Activated CD4-positive, alpha-beta T cell treated with anti-CD3 and anti-CD28 coated beads for 48 hours (primary cell): ENCODE measurements around the gene POLG.

Experiments
- DNase-seq: peaks from one replicate; pipeline ENCODE4 v3.0.0-alpha.2; 2020

Gene POLG

DNA sequence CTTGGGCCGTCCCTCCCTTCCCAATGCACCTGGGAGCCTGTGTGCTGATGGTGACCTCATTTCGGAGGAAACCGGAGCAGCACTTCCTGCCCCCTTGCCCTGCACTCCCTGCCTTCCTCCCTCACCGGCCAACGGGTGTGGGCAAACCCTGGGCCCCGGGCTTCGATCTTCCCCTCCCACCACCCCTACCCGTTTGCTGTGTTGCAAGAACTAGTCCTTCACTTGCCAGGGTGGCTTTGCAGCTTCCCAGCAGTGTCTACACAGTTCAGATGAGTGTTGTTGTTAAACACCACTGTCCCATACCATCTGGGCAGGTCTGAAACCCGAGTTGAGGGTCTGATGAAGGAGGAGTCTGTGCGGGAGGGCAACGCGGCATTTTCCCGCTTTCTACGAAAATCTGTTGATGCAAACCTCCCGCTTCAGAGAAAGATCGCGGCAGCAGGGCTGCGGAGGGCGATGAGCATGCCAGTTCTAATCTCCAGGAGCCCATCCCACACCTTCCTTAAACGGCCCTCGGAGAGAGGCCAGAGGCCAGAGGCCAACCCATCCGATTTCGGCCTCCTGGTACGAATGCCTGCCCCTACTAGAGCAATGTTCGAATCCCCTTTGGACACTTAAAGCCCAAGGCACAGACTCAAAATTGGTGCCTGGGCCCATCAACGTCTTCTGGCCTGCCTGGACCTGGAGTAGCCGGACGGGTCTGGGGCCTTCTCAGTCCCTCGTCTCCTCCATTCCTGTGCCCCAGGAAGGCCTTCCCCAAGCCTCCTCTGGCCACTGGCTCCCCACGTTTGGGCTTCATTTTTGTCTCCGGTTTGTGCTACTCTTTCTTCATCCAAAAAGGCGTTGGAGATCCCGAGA, 35.7 kb upstream of the POLG start:
- no peak for DNase-seq

DNA sequence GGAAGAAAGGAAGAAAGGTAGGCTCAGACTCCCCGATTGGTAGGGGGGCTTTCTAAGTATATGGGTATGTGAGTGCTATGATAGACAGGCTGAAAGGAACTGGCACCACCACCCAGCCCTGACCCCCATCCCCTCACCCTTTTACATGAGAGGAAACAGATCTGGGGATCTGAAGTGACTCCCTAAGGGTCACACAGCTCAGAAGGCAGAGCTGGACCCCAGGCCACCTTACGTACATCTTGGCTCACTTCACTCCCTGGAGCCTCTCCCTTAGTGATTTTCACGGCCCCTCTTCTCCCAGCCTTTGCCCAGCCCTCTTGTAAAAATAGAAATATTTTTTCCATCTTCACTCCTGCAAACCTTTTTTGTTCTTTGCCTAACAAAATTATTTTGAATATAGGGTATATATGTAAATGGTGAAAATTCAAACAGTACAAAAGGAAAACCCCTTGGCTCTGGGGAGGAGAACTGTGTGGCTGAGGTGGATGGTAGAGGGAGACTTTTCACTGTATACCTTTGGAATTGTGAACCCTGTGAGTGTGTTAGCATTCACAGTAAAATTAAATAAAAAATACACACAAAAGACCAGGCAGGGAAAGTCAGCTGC, 34.8 kb upstream of the POLG start:
- DNase-seq, result no peak

DNA sequence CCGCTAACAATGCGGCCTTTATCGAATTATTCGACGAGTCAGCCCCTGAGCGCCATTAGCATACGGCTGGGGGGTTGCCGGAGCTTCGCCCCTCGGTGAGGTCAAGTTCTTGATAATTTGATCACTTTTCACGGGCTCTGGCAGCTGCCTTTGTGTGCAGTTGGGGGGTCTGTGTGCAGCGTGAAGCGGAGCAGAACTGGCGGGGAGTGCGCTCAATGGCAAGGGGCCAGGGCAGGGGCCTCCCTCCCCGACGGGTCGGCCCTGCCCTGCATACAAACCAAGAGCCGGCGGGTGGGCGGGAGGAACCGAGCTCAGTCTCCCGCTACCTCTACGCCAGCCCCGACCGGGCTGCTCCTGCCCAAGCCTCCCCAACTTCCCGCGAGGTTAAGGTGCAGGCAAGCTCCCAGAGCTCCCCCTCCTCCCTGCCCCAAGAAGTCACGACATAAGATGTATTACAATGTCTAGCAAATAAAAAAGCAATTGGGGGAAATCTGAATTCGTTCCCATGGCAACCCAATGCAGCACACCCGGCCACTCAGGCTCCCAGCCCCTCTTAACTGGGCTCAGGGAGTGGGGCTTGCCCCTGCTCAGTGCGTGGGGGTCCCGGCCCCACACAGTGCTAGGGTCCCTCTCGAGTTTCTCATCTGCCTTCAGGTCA, 34.1 kb upstream of the POLG start:
- DNase-seq, result no peak

DNA sequence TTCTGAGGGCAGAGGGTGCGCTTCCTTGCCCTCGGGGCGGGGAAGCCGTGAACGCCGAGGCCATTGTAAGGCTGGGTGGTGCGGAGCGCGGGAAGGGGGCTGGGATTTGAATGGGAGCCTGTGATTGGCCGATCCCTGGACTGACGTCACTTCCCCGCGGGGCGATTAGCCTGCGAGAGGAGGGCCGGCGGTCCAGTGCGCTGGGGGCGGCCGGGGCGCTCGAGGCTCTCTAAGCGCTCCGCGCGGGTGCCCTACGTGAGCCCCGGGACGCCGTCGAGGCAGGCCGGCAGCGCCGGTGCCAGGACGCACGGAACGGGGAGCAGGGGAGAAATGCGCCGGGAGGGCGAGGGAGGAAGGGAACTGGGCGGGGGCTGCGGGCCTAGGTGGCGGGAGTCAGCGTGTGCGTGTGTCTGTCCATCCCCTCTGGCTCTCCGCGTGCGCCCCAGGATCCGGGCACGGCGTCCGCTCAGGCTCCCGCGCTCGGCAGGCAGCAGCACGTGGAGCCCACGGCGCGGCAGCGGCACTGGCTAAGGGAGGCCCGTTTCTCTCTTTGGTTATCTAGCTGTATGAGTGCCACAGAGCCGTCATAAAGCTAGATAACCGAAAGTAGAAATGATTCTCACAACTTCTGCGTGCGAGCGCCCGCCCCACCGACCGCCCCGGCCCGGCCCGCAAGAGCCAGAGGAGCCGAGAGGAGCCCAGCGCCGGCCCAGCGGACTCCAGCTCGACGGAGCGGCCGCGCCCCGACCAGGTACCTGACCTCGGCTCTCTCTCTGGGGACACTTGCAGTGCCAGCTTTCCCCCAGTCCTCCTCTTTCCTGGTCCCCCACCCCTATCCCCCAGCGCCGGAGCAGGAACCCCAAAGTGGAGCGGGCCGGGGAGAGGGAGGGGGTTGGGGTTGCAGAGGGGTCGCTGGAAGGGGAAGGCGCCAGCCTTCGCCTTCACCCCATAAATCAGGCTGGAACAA, 33.1 kb upstream of the POLG start:
- DNase-seq, result peak; percentile 39

DNA sequence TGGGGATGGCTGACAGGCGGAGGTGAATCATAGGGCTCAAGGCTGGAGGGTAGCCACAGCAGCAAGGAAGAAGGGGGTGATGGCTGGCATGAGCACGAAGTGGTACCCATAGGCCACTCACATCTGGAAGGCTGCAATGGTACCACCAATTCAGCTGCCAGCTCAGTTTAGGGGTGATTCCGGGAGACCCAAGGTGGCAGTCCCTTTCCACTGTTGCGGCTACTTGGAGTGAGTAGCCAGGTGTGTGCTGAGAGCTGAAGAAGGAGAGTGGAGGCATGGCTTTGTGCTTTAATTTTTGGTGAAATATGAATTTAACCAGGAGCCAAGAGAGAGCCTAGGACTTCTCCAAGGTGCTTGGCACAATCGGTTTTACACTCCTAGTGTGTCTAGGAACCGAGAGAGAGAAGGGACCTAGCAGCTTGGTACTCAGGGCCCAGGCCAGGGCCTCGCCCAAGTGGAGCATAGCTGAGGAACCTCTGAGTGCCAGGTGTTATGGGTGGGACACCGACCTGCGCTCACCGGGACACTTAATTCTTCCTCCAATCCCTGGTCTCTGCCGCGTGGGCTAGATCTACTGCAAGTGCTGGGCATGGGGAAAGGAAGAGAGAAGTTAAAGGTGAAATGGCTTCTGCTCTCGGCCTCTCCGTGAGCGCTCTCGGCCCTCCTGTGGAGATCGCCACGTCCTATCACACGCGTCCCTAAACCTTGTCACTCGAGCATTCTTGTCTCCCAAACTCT, 32.2 kb upstream of the POLG start:
- DNase-seq, result no peak

DNA sequence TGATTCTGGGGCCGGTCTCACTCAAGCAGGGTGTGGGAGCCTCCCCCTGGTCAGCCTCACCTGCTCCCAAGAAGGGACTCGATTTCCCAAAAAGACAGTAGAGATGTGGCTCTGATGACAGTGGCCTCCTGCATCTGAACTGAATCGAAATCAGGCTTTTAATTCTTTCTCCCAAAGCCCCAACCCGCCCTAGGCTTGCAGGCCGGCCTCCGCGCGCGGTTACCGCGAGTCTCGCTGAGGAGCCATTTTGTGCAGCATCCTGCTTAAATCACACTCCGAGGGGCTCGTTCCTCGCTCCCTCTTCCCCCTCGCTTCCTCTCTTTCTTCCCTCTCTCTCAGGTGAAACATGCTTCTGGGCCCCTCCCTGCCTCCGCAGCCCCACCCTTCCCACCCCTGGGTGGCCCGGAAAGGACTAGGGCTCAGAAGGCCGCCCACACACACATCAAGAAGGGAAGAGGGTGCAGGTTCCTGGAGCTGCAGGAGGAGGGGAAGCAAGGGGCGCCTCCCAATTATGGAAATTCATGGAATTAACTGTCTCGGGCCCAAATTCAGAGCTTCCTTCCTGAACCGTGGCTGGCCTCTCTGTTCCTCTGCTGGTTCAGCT, 30.9 kb upstream of the POLG start:
- DNase-seq, result no peak

DNA sequence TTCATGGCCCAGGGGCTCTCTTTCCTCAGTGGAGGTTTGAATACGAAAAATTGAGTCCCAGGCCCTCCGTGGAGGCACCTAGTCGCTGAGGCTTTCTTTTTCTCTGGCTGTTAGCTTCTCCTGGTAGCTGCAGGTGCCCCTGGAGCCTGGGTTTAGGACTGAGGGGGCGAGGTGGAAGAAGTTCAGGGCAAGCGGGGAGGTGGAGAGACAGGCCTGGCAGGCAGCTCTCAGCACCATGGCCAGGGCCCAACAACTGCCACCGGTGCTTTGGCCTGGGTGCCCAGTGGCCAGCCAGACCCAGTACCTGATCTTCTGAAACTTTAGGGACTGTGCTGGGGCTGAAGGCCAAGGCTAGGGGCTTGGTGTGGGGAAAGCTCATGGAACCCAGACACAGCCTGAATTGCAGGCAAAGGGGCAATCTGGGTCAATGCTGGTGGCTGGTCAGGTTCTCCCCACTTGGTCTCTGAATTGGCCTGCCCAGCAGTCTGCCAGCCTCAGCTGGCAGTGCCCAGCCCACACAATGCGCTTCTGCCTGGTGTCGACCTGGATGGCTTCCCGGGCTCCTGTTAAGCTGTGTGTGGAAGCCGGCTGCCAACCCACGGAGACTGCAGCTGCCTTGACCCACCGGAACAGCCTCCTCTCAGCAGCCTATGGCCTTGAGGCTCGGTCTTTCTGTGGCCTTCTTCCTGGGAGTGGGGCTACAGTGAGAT, 30.3 kb upstream of the POLG start:
- DNase-seq, result no peak

DNA sequence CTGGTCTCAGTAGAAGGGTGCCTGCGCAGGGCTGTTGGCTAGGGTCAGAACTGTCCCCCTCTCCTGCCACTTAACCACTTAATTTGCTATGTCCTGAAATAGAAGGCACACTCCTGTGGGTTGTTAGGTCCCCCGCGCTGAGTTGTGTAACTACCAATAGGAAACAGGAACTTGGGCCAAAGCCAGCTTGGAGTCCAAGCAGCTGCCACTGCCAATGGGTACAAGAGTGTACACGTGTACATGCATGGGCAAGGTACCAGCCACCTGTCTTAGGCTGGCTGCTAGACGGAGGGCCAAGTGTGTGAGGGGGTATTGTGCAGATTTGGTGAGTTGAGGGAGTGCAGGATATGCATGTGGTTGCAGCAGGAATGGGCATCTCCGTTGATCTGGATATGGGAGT, 29.7 kb upstream of the POLG start:
- DNase-seq, result no peak

DNA sequence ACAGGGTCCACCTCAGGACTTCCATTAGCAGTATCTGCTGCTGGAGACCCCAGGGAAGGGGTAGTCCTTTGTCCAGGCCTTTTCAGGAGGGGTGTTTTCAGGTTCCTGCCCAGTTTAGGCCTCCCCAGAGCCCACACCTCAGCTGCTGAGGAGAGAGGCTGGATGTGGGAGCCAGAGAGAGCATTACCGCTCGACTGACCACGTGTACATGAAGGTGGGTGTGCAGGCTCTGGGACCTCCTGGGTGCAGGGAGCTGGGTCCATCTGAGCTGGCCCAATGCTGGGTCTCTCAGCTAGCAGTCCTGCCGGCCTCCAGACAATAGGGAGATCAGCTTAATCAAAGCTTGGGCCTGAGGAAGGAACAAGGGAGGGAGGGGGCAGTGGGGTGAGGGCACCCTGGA, 29.1 kb upstream of the POLG start:
- DNase-seq, result no peak

DNA sequence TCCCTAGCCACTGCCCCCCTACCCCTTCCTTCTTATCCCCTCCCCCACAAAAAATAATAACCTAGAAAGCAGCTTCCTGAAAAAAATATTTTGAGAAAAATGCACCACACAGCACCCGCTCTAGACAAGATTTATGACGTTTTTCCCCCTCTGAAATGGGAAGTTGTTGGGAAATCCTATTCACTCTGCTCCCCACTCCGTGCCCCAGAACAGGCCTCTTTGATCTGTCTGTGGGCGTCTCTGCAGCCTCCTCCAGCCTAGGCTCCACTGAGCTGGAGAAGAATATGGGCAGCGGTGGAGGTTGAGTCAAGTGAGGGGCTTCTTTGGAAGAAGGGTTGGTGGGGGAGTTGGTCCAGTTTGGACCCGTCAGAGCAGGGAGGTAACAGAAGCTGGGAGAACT, 28.5 kb upstream of the POLG start:
- DNase-seq, result no peak

DNA sequence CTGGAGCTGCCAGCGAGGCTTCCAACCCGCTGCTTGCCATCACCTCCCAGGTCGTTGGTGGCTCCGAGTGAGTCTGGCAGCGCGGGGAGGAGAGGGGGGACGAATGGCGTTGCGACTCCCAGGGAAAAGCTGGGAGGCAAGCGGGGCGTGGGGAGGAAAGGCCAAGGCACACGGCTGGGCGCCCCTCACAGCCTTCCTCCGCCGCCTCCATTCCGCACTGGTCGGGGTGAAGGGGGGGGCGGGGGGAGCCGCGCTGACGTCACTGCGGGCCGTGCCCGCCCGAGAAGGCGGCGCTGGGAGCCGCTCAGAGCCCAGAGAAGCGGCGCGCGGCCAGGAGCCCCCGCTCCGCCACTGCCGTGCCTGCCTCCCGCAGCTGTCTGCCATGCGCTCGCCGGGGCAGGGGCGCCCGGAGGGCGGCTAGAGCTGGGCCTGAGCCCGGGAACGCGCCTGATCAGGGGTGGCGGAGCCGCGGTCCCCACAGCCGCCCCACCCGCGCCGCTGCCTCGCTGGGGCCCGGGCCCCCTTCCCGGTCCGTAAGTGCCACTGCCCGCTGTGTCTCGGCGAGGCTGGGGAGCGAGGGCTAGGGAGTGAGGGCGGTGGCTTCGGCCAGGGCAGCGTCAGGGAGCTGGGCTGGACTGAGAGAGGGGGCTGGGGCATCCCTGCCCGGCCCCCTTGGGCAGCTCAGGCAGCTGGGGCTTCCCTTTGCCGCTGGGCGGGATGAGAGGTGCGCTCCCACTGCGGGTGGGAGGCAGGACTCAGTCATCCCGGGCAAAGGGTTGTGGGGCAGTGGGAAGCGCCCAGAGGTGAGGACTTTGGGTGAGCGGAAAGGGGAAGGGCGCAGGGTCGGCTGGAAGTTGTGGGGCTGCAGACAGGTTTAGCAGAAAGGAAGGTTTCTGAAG, 27.8 kb upstream of the POLG start:
- no peak for DNase-seq

DNA sequence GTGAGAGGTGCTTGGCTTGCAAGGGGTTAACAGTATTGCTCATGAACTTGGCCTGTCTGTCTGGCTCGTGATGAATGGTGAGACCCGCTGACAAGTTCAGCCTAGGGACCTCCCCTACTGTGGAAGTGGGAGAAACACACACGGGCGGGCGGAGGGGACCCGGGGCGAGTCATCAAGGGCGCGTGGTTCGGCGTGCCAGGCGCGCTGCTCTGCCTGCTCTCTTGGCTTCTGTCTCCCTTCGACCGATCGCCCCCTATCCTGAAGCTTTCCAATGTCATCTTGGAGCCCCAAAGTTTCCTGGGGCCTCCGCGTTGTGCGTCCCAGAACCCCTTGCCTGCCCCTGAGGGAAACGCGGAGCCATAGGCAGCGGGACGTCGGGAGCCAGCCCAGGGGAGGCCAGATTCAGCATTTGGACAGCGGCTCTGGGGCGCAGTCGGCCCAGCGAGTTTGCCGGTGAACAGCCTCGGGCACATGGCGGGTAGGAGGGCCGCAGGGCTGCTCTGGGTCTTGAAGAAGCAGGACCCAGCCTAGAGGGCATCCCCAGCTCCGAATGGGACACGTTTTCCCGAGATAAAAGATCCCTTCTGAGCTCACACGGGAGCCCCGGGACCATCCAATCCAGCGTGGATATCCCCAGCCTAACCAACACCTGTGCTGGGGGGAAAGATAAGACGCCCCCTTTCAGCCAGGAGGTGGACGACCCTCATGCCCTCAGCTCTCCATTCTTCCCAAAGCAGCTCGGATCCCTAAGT, 27.0 kb upstream of the POLG start:
- DNase-seq, result peak; percentile 72

DNA sequence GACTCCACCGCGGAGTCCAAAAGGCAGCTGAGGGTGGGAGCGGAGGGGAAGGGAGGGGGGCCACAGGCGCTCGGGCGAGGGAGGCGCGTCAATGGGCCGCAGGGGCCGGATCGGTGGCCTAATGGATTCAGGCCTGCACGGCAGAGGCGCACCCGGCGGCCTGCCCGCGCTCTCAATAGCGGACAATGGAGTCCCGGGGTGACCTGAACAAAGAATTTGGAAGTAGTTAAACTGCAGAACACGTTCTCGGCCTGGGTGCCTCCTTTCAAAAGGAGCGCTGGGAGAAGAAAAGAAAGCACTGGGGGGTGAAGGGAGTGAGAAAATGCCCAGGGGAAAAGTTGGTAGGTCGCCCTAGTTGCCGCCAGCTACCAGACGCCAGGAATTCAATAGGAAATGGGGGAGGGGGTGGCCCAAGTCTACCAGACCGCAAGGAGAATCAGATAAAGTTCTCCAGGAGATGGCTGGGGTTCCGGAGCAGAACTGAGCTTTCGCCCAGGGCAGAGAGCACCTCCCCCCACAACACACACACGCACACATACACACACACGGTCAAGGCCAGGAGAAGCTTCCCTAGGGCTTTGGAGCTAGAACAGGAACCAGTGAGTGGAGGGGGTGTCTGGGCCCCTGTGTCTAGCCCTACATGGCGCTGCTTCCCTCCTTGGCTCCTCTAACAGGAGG, 25.8 kb upstream of the POLG start:
- DNase-seq, result no peak

DNA sequence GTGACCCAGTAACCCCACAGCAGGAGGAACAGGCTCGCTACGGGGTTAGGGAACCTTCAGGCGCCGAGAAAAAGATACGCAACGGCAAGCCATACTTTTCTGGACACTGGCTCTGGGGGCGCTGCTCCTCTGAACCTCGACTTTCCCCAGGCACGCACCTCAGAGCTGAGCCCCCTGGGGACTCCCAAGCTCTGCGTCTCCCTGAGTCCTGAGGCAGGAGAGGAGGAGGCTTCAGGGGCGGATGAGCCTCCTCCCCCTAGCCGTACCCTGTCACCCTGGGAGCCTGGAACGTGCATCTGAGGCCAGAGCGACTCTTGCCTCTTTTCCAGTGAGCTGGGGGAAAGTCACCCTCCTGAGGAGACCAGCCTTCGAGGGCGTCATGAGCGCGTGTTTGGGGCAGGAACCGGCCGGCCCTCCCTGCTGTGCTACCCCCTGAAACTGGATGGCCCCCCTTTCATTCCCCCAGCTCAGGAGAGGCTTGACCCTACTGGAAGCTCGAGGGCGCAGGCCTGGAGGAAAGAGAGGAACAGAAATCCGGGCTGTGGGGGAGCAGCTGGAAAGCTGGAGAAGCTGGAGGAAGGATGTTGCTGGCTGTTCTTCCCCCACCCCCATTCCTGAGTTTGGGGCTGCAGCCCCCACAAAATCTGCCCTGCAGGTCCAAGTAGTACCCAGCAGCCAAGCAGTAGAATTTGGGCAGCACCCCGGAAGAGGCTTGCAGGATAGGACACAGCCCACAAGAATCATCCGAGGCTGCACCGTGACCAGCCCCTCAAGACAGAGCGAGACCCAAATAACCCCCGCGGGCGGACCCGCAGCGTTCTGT, 25.1 kb upstream of the POLG start:
- no peak for DNase-seq

DNA sequence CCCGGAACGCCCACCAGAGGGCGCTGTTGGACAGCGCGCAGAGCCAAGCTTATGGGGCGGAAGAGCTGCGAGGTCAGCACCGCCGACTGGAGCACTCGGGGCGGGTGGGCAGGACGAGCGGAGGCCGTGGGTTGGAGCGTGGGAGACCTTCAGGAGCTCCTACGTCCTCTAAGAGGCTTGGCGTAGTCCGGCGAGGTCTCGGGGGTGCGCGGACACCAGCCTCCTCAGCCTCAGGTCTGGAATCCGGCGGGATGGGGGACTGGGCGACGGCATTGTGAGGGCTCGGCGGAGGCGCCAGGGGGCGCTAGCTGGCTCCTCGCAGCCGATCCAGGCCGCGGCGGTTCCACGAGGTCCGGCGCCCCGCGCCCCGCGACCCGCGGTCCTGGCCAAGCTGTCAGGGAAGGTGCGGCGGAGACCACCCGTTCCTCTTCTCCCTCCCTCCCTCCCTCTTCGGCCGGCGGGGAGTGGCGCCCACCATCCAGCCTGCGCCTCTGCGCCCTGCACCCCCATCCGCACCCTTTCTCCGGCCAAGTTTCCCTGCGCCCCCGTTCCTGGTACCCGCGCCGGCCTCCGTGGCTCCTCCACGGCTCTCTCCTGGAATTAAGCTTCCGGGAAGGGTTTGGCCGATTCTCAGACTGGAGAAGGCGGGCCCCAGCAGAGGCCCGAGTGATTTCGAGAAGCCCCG, 24.3 kb upstream of the POLG start:
- DNase-seq, result peak; percentile 86

DNA sequence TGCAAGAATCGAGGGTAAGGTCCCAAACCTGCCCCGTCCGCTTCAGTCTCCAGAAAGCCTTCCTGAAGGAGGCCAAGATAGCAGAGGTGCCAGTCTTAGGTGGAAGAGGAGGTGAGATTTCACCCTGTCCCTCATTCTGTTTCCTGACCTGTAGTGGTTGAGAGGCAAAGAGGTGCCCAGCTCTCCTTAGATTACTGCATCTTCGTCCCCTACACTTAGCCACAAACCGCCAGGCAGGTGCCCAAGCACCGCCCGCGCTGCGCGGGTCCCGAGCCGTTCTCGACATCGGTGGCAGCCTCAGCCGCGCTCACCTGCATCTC, 23.8 kb upstream of the POLG start:
- DNase-seq, result no peak

DNA sequence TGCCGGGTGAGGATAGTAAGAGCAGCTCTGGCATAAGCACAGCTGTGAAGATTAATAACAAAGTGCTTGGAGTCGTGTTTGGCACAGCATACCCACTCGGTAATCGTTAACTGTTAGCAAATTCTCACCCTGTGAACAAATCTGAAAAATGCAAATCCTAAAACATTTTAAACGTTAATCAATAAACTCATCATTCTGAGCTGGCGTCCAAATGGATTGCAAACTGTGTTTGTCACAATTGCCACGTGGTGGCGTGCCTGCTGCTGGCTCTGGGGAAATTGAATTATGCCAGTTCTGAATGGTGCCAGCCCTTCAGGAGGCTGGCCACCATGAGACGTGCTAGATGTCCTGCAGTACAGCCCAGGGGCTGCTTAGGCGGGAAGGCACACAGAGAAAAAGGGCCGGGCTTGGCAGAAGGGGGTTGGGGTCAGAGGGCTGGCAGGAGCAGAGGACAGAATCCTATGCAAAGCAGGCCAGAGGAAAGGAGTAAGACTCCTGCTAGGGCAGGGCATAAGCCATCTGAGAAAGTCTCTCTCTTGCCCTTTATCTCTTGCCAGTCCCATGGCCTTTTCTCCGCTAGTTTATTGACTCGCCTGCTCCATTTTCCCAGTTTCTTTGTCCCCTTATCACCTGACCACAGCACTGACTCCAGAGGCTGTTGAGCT, 22.1 kb upstream of the POLG start:
- DNase-seq, result peak; percentile 39
